HL-60 (cell line): ENCODE data around the gene CCNY.

Source experiments
- GABPA ChIP-seq: IDR thresholded peaks from 2 replicates; pipeline ENCODE4 v1.6.1; 2012; ENCODE audit warnings: low read depth
- POLR2AphosphoS5 ChIP-seq: IDR thresholded peaks from 2 replicates; pipeline ENCODE4 v1.6.1; 2012; ENCODE audit warnings: low read depth
- TF ChIP-seq, protein P1 (sequence below): IDR thresholded peaks from one replicate; pipeline ENCODE4 v1.5.1; 2011; ENCODE audit warnings: low read length, control low read depth, inconsistent platforms; ENCODE audit not compliant: insufficient read depth
- TF ChIP-seq, protein P2 (sequence below): IDR thresholded peaks from 2 replicates; pipeline ENCODE4 v1.6.1; 2012; ENCODE audit warnings: low read depth; ENCODE audit not compliant: insufficient replicate concordance

DNA sequence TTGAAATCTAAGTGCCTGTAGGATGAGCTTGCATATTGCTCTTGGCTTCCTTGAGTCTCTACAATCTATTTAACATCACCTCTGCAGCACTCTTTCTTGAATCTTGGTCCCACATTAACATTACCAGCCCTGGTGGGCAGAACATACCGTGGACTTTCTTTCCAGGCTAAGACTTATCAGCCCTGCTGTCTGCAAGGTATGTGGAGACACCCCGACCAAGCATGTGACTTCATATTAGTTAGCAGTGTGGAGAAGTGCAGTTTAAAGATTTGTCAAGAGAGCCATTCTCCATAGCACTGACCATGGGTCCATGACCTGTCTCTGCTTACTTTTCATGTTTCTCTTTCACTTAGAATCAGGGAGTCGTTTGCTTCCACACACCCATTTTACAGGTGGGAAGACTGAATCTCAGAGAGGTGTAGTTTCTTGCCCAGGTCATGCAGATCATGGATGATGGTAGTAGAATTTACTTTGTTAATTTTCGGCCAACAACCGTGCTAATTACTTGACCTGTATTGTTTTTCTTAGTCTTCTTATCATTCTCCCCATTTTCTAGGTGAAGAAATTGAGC lies 6.0 kb downstream of the CCNY start:
- TF ChIP-seq, protein P1, sequence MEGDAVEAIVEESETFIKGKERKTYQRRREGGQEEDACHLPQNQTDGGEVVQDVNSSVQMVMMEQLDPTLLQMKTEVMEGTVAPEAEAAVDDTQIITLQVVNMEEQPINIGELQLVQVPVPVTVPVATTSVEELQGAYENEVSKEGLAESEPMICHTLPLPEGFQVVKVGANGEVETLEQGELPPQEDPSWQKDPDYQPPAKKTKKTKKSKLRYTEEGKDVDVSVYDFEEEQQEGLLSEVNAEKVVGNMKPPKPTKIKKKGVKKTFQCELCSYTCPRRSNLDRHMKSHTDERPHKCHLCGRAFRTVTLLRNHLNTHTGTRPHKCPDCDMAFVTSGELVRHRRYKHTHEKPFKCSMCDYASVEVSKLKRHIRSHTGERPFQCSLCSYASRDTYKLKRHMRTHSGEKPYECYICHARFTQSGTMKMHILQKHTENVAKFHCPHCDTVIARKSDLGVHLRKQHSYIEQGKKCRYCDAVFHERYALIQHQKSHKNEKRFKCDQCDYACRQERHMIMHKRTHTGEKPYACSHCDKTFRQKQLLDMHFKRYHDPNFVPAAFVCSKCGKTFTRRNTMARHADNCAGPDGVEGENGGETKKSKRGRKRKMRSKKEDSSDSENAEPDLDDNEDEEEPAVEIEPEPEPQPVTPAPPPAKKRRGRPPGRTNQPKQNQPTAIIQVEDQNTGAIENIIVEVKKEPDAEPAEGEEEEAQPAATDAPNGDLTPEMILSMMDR, result no peak
- no peak for TF ChIP-seq POLR2AphosphoS5
- TF ChIP-seq, protein P2, sequence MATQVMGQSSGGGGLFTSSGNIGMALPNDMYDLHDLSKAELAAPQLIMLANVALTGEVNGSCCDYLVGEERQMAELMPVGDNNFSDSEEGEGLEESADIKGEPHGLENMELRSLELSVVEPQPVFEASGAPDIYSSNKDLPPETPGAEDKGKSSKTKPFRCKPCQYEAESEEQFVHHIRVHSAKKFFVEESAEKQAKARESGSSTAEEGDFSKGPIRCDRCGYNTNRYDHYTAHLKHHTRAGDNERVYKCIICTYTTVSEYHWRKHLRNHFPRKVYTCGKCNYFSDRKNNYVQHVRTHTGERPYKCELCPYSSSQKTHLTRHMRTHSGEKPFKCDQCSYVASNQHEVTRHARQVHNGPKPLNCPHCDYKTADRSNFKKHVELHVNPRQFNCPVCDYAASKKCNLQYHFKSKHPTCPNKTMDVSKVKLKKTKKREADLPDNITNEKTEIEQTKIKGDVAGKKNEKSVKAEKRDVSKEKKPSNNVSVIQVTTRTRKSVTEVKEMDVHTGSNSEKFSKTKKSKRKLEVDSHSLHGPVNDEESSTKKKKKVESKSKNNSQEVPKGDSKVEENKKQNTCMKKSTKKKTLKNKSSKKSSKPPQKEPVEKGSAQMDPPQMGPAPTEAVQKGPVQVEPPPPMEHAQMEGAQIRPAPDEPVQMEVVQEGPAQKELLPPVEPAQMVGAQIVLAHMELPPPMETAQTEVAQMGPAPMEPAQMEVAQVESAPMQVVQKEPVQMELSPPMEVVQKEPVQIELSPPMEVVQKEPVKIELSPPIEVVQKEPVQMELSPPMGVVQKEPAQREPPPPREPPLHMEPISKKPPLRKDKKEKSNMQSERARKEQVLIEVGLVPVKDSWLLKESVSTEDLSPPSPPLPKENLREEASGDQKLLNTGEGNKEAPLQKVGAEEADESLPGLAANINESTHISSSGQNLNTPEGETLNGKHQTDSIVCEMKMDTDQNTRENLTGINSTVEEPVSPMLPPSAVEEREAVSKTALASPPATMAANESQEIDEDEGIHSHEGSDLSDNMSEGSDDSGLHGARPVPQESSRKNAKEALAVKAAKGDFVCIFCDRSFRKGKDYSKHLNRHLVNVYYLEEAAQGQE, result no peak
- no peak for TF ChIP-seq GABPA
